22Rv1 (cell line): Measurements from ENCODE around the gene RPAP3.

Experiments
- H3K27ac ChIP-seq: fragments of 450-650 bp; 2 replicates; pipeline ENCODE4 v1.5.1; 2017
- CTCF ChIP-seq: fragments of 450-650 bp; IDR thresholded peaks from 2 replicates; pipeline ENCODE4 v1.5.1; 2017; ENCODE audit warnings: mild to moderate bottlenecking
- ZFX ChIP-seq: fragments of 450-650 bp; IDR thresholded peaks from 2 replicates; pipeline ENCODE4 v1.6.1; 2017; ENCODE audit warnings: antibody characterized with exemption, borderline replicate concordance

The RPAP3 gene

DNA sequence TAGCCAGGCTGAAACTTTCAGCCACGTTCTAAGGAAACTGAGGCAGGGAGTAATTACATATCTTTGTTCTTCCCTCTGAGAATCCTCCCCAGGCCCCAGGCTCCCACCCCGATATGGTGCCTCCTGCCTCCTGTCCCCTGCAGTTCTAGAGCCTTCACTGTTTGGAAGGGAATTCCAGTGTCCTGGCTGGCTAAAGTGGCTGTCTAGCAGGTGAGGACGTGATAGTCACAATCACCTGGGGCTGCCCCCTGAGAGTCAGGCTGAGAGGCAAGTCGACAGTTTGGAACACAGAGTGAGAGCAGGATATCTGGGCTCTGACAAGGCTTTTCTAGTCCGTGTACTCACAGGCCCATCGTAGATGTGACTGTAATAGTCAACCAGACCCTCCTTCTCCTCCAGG, 6.3 kb upstream of the RPAP3 start:
- H3K27ac ChIP-seq = no peak overlapping the region
- TF ChIP-seq CTCF = no peak
- TF ChIP-seq ZFX = no peak

DNA sequence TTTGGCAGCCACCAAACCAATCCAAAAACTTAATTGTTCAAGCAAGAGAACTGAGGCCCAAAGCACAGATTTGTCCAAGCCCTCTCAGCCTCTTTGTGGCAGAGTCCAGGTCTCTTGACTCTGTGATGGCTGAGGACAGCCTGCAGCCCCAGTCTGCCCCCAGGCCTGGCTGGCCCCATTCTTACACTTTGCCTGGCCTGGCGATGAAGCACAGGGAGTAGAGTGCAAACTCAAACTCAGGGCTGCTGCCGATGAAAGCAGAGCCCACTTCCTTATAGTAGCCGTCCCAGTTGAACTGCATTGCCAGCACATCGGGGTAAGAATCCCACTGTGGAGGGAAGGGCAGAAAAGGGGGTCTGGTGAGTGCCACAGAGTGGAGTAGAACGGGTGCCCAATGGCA, 5.6 kb upstream of the RPAP3 start:
- no peak overlapping the region for H3K27ac ChIP-seq
- TF ChIP-seq CTCF = no peak
- no peak for TF ChIP-seq ZFX

GRCh38 chr12:47710278-47710677, 4.4 kb upstream of the RPAP3 start:
- H3K27ac ChIP-seq = no peak overlapping the region
- TF ChIP-seq ZFX = no peak
- TF ChIP-seq CTCF = no peak

DNA sequence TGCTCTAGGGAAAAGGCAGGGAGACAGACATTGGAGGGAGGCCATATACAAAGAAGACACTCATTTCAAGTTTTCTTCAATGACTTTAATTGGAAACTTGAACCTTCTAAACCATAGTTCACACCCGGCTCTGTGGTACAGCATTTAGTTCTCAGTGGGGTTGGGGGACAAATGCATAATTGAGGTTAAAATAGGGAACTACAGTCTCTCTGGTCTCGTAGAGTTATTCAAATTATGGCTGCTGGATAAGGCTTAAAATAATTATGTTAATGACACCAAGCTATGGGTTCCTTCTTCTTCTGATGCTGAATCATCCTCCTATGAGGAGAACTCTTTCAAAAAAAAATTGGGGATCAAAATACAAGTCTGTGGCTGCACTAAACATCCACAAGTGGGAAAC, 3.8 kb upstream of the RPAP3 start:
- TF ChIP-seq CTCF (no peak), ZFX (no peak)
- H3K27ac ChIP-seq = no peak overlapping the region

- TF ChIP-seq CTCF = no peak
- no peak for TF ChIP-seq ZFX
- H3K27ac ChIP-seq = no peak overlapping the region
Measured at GRCh38 chr12:47709237-47709636, 3.4 kb upstream of the RPAP3 start.

- H3K27ac ChIP-seq = no peak overlapping the region
- TF ChIP-seq ZFX (no peak), CTCF (no peak)
Measured at GRCh38 chr12:47707905-47708543, 2.2 kb upstream of the RPAP3 start.

DNA sequence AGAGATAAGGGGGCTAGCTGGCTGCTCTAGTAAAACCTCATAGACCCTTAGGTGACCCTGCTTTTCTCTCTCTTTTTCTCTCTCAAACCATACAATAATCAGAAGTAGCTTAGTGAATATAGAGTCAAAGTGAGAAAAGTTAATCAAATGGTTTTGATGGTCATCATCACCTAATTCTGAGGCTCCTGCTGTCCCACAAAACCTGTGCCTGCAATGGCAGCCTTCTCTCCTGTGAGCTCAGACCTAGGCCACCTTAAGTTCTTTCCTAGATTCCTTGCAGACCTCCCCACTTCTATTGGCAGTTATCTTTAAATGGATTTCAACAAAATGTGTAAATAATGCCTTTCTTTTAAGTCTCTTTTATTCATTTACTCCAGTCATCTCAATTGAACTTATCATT, 1.5 kb upstream of the RPAP3 start:
- no peak for TF ChIP-seq ZFX
- TF ChIP-seq CTCF = no peak
- no peak overlapping the region for H3K27ac ChIP-seq
